Stimulated activated CD4-positive, alpha-beta T cell treated with anti-CD3 and anti-CD28 coated beads, Interleukin-15, amount 100 ng/mL, for 24 hours (primary cell): ENCODE results near the gene PYY.
A peak's percentile ranks its signal among the peaks of the same experiment; 100 is the strongest.
"Not testable (repeated sequence)": the region's sequence is repeated elsewhere in the genome, so short reads cannot be mapped to it uniquely, and the experiment has no call there.

Experiments
- DNase-seq: peaks from one replicate; pipeline ENCODE4 v3.0.0-alpha.2; 2020

The PYY gene

DNA sequence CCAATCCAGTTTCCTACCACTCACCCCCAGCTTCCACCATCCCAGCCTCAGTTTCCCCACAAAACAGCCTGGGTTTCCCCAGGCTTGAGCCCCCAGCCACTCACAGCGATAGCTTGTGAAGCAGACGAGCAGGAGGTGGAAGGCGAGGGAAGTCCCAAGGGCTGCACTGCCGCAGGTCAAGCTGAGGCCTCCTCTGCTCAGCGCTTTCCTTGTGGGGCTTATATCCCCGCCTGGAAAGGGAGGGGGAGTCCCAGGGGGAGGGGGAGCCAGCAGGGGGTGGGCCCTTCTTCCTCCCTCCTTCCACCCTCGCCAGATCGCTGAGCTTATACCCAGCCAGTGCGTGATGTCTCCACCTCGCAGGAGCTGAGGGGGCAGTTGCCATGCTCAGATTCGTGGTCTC is at the start of gene PYY:
PYY (minus strand) TSS at position 195 of the 400 bp plus-strand sequence. CDS start 457 bp downstream, outside the sequence.
- DNase-seq: no peak

DNA sequence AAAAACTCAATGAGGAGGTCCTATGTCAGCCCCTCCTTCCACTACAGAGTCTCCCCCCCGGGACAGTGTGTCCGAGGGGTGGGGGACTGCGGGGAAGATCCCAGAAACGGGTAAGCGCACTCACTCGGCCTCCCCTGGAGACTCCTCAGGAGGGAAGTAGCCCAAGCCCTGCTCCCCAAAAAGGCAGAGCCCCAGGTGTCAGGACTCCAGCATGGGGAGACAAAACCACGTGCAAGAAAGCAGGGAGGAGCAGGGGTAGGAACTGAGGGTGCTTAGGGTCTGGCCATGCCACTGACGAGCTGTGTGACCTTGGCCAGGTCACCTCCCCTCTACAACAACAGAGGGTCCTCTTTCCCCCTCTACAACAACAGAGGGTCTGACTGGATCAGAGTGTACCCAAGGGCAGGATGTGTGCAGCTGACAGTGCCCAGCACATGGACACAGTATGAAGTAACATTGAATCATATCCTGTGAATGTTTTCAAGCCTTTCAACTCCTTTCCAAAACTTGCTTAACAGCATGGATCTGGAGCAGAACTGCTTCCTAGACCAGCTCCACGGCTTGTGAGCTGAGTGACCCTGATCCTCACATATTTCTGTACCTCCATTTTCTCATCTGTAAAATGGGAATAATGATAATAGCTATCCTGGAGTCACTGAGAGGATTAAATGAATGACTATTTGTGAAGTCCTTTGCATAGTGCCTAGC is 48.6 kb upstream of the PYY start:
- no peak for DNase-seq

DNA sequence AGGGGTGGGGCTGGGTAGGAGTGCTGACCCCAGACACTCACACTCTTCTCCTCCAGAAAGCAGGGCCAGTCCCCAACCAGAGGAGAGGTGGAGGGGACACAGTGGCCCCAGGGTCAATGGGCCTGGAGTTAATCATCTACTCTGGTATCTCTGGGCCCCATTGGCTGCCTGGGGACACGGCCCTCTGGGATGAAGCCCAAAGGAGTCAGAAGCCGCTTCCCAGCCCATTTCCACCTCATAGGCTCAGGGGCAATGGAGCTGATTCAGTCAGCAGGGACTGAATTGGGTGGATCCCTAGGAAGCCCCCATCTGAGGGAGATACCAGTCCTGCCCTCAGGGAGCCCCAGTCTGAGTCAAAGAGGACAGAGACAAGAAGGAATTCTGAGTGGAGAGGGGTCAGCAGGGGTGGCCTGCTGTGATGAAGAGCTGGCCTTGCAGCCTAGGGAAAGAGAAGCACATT is 47.8 kb upstream of the PYY start:
- no peak for DNase-seq

DNA sequence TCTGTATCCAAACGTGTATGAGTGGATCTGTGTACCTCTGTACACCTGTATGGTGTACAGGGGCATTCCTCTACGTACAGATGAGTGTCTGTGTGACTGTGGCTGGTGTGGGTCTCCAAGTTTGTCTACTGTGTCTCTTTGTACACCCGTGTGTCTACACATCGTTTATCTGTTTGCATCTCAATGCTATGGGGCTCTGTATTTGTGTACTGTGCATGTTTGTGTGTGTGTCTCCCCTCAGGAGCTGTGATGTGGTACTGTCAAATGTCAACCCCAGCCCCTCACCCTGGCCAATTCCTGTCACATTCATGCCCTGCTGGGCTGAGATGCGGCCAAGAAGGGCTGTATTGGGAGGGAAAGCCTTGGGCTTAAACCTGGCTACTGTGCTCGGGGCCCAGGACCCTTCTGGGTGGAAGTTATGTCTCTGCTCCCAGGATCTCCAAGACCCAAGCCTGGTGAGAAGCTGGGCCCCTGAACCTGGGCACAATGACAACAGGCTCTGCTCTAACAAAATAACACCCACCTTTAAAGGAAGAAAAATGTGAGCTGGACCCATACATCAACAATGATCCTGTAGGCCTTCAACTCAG is 47.2 kb upstream of the PYY start:
- DNase-seq: no peak

DNA sequence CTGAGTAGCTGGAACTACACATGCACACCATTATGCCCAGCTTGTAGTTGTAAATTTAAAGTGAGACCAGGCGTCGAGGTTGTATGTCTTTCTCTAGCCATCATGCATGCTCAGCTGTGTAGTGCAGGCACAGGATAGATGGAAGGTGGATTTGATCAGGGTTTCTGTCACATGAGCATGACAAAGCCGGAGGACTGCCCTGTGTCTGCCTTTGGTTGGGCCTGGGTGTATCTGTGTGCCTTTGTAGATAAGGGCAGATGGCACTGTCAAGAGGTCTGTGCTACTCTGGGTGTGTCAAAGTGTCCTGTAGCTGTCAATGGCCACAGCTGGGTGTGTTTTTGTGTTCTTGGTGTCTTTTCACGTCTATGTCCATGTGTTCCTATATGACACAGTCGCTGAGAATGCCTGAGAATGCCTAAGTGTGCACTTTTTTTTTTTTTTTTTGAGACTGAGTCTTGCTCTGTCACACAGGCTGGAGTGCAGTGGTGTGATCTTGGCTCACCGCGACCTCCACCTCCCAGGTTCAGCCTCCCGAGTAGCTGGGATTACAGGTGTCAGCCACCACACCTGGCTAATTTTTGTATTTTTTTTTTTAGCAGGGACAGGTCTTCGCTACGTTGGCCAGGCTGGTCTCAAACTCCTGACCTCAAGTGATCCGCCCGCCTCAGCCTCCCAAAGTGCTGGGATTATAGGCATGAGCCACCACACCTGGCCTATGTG is 46.6 kb upstream of the PYY start:
- DNase-seq: no peak

DNA sequence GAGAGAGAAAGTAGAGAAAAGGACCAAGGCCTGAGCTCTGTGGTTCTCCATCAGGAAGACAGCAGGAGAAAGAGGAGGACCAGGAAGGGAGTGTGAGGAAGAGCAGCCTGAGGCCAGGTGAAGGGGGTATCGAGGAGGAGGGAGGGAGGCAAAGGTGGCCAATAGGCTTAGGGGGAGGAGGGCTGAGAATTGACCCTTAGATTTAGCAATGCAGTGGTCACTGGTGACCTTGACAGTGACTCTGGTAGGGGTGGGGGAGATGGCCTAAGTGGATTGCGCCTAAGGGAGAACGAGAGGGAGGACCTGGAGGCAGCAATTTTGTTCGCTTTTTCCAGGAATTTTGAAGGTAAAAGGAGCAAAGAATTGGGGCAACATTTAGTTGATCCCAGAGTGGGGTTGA is 45.3 kb upstream of the PYY start:
- no peak for DNase-seq

DNA sequence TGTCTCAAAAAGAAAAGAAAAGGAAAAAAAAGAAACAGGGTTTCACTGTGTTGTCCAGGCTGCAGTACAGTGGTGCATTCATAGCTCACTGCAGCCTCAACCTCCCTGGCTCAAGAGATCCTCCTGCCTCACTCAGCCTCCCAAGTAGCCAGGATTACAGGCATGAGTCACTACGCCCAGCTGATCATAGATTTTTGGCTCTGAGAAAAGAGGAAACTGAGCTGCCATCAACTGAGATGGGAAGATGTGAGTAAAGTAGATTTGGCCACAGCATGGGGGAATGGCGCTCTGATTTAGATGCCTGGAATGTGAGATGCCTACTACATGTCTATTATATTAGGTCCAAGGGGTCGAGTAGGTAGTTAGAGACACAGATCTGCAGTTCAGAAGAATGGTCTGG is 44.8 kb upstream of the PYY start:
- no peak for DNase-seq

DNA sequence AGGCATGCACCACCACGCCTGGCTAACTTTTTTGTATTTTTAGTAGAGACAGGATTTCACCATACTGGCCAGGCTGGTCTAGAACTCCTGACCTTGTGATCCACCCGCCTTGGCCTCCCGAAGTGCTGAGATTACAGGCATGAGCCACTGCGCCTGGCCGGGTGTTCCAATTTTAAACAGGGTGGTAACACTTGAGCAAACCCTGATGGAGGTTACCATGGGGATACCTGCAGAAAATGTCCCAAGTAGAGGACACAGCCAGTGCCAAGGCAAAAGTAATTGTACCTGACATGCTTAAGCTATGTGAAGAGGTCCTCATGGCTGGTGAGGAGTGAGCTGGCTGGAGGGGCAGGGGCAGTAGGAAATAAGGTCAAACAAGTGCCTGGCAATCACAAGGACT is 43.4 kb upstream of the PYY start:
- DNase-seq: not testable (repeated sequence)

DNA sequence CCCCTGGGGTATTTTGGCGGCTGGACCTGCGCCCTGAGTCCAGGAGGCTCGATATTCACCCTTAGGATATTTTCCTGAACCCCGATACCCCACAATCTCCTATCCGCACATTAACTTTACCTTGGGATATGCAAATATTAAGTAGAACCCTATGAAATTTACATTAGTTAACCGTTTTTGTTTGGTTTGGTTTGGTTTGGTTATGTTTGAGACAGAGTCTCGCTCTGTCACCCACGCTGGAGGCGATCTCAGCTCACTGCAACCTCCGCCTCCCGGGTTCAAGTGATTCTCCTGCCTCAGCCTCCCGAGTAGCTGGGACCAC is 41.4 kb upstream of the PYY start:
- DNase-seq: no peak

DNA sequence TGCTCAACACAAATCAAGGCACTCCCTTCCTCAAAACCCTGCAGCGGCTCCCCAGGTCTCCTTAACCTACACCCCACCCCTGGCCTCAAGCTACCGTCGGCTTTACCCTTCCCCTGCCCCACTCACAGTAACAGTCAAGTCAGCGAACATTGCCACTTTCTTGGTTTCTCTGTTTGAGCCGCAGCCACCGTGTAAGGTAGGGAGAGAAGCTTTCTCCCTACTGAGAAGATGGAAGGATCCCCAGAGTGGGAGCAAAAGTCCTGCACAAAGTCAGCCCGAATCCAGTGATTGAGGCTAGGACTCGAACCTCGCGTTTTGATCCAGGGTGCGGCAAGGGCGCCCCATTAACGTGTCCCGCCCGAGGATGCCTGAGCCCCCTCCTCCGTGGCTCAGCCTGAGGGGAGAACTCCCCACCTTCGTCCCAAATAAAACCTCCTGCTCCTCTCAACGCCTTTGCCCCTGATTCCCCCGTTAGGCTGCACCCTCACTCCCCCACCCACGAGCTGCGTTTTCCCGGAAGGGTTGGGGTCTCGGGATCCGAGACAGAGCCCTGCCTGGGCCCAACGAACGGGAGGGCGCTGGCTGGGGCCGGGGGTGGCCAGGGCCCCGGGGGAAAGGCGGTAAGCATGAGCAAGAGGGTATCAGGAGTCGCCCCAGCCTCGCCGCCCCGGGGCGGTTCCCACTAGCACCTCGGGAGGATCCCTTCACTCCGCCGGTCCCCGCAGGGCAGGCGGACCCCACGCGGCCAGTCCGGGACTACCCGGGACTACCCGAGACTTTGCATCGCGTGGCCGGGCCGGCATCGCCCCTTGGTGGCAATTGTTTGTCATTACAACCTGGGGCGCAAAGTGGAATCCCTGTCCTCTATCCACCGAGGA is 40.8 kb upstream of the PYY start:
- DNase-seq: peak; percentile 82

DNA sequence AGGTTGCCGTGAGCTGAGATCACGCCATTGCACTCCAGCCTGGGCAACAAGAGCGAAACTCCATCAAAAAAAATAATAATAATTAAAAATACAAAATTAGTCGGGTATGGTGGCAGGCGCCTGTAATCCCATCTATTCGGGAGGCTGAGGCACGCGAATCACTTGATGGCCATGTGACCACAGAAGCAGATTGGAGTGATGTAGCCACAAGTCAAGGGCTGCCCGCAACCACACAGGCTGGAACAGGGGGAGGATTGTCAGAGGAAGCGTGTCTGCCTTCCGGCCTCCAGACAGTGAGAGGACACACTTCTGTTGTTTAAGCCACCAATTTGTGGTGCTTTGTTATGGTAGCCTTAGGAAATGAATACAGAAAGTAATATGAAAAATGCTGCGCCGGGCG is 38.9 kb upstream of the PYY start:
- DNase-seq: no peak

DNA sequence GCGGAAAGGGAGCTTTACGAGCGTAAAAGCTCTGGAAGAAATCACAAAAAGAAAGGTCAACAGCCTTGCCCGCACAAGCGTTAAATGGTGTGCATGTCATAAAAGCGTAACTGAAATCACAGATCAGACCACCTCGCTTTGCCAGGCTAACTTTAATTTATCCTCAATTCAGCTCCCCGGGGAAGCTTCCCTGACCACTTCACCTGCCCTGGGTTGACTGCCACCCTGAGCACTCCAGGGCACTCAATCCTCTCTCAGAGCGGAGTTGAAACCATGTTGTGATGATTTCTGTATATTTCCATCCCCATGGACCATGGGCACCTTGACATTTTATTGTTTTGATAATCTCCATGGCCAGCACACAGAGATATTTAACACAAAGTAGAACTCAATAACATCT is 34.6 kb upstream of the PYY start:
- DNase-seq: no peak

DNA sequence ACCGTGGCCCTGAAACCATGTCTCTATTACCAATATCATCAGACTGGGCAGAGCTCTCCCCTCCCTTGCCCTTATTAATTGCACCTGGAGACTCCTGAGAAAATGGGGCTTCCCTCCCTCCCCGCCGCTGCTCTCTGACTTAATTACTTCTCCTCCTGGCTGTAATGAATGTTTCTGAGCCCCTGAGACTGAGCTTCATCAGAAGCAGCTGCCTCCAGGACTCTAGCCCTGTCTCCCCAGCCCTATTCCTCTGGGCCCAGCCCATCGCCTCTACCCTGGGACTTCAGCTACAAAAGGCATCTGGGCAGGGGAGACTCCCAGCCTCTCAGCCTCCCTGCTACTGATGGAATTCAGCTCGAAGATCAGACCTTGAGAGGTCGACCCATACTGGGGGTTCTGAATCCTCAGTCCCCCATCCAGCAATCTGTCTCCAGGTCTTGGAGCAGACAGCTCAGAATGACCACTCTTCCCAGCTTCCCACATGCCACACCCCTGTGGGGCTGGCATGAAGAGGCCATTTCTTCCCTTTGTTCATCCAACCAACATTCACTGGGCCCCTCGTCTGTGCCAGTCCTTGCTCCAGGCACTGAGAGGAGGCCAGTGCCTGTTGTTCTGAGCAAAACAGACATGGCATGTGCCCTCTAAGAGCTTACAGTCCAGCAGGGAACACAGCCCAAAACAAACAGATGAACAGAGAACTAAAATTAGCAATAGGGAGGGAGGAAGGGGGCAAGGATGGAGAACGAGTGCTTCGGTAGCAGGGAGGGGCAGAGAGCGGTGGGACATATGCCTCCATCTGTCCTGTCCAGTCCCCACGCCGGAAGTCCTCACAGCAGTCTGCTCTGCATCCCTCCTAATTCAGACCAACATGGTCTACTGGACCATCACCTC is 33.6 kb upstream of the PYY start:
- no peak for DNase-seq

DNA sequence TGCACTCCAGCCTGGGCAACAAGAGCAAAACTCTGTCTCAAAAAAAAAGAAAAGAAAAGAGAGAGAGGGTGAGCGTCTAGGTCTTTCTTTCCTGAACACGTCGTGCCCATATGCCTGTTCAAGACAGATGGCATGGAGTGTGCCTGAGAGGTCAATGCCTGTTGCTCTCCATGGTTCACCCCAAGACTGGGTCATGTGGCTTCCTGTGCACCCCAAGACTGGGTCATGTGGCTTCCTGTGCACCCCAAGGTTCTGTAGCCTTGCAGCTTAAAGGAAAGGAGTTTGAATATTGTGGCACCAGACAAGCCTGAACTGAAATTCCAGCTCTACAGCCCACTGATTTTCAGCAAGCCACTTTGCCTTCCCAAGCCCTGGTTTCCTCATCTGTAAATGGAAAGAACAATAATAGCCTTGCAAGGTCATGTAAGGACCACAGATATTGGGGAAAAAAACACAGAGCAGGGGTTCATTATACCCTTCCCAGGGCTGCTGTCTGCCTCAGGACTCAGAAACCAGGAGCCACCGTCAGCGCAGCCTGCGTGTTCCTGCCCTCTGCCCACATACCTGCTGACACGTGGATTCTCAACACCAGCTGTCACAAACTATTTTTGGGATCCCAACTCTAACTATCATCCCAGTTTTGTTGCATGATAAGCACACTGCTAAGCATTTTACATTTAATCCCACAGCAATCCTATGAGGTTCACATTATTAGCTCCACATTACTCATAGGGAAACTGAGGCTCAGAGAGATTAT is 32.7 kb upstream of the PYY start:
- DNase-seq: no peak

DNA sequence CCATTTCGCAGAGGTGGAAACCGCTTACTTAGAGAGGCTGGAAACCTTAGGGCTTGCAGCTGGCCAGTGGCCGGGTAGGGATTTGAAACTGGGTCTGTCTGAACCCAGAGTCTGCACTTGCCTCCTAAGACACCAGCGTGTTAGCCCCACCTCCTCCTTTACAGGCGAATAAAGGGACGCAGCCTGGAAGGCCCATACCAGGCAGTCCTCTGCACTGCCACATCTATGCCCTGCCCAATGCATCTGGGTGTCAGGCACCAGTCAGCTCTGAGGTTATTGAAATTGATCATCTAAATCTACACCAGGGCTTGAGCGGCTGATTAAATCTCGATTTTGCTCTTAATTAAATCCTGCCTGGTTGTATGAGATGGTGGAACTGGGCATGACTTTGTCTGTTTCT is 30.8 kb upstream of the PYY start:
- no peak for DNase-seq

DNA sequence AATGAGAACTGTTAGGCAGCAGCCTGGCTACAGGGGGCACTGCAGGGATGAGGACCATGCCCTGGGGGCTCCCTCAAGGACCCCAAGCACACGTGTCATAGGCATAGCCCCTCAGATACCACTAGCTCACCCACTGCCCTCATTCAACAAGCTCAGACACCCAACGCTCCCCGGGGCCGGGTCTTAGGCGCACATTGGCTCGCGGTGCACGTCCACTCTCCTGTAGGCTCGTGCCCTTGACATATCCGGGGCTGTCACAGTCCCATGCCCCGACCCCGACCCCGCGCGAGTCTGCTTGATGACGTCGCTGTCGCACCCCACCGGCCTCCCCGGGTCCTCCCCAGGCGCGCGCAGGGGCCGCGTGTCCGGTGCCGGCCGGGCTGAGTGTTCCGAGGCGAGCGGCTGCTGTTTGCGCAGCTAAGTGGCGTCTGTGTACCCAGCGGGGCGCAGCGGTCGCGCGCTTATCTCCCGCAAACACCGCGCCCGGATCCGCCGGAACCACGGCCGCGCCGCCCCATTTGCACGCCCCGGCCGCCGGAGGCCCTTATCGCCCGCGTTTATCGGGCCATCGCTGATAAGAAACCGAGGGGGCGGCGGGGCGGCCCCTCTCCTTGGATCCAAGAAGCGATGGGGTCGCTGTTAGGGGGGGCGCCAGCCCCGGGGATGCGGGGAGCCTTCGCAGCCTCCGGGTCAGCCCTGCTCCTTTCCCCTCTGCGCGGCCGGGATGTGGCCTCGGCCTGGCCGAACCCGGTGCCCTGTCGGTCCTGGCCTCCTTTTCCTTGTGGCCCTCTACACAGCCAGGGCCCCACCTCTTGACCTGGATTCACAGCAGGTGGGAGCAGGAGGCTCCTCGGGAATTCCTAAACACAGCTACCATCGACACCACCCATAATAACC is 30.0 kb upstream of the PYY start:
- DNase-seq: peak; percentile 25

DNA sequence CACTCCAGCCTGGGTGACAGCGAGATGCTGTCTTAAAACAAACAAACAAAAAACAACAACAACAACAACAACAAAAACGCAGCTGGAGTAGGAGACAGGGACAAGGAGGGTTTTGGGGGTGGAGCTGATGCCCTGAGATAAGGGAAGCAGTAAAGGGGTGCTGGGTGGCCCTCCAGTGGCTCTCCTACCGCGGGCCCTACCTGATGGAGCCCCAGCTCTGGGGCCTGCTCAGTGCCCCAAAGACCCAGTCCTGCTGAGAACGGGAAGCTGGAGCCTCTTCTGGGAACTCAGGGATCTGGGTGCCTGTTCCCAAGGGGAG is 29.4 kb upstream of the PYY start:
- no peak for DNase-seq

DNA sequence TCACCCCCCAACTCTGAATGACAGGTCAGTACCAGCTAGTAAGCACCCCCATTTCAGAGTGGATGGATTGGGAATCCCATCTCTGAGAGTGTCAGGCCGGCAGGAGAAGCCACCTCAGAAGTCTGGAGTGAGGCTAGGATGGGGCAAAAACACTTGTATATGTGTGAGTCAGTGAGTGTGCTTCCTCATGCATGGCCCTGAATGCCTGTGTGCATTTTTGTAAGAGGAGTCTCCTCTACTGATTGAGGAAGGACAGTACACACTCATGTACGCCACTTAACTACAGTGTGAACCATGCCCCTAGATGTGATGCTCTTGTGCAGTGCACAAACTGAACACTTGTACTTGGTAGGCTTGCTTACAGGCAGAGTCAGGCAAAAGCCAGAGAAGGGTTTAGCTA is 28.4 kb upstream of the PYY start:
- no peak for DNase-seq

DNA sequence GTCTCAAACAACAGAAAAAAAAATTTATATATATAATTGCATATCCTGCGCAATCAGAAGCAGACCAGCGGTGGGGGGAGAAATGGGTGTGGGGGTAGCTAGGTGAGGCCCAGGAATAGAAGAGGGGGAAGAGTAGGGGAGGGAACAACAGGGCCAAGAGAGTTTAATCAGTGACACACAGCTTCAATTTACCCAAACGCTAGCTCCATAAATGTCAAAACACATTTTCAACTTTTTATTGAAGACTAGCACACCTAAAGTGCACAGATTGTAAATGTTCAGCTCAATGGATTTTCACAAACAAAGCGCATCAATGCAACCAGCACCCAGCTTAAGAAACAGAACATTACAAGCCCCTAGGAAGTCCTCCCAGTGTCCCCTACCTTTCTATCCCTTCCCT is 25.9 kb upstream of the PYY start:
- DNase-seq: no peak

DNA sequence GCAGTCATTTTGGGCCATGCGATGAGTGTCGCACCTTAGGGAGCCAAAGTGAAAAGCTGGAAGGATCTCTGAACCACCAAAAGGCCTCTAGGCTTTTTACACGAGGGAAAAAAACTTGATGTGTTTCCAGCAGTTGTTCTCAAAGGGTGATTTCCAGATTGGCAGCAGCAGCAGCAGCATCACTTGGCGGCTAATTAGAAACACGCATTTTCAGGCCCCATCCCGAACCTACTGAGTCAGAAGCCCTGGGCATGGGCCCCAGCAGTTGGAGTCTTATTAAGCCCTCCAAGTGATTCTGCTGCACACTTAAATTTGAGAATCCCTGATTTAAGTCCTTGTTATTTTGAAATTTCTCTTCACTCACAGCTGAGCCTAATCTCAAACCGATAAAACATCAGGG is 25.3 kb upstream of the PYY start:
- no peak for DNase-seq

DNA sequence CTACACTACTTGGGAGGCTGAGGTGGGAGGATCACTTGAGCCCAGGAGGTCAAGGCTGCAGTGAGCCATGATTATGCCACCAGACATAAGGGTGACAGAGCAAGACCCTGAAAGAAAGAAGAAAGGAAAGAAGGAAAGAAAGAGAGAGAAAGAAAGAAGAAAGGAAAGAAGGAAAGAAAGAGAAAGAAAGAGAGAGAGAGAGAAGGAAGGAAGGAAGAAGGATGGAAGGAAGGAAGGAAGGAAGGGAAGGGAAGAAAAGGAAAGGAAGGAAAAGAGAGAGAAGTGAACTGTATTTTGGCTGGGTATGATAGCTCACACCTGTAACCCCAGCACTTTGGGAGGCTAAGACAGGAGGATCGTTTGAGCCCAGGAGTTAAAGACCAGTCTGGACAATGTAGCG is 24.3 kb upstream of the PYY start:
- DNase-seq: no peak
